SK-N-SH treated with all-trans-retinoic acid at 6 μM for 48 hours (cell line): ENCODE measurements around the gene FOXK1.

Source experiments
- ATAC-seq: fragments of 200-7000 bp; cut with Tn5 transposase; 3 replicates; pipeline ENCODE4 v1.9.1; 2020; ENCODE audit warnings: mild to moderate bottlenecking, moderate library complexity
- ARNTL ChIP-seq: fragments of 450-650 bp; formaldehyde crosslinking; IDR thresholded peaks from 2 replicates; pipeline ENCODE4 v1.5.0; 2020; ENCODE audit warnings: low read depth, mild to moderate bottlenecking, moderate library complexity, borderline replicate concordance
- BACH2 ChIP-seq: fragments of 250-450 bp; sonication (Bioruptor Pico); IDR thresholded peaks from 2 replicates; pipeline ENCODE4 v1.9.0; 2021; ENCODE audit warnings: mild to moderate bottlenecking, borderline replicate concordance
- CSDC2 ChIP-seq: fragments of 250-450 bp; sonication (Bioruptor Pico); IDR thresholded peaks from 2 replicates; pipeline ENCODE4 v1.5.0; 2020; ENCODE audit warnings: mild to moderate bottlenecking, moderate library complexity
- ESRRG ChIP-seq: fragments of 250-450 bp; sonication (Bioruptor Pico); IDR thresholded peaks from 2 replicates; pipeline ENCODE4 v1.6.1; 2021; ENCODE audit warnings: mild to moderate bottlenecking
- GLIS3 ChIP-seq: fragments of 250-450 bp; sonication (Bioruptor Pico); IDR thresholded peaks from 2 replicates; pipeline ENCODE4 v1.5.0; 2020; ENCODE audit warnings: mild to moderate bottlenecking, moderate library complexity
- ISL1 ChIP-seq: fragments of 250-450 bp; sonication (Bioruptor Pico); IDR thresholded peaks from 2 replicates; pipeline ENCODE4 v2.1.2; 2022; ENCODE audit warnings: mild to moderate bottlenecking, moderate library complexity
- PPARA ChIP-seq: fragments of 250-450 bp; sonication (Bioruptor Pico); IDR thresholded peaks from 2 replicates; pipeline ENCODE4 v1.5.0; 2020; ENCODE audit warnings: mild to moderate bottlenecking, borderline replicate concordance
- SNAI2 ChIP-seq: fragments of 250-450 bp; sonication (Bioruptor Pico); IDR thresholded peaks from 2 replicates; pipeline ENCODE4 v1.5.0; 2020; ENCODE audit warnings: mild to moderate bottlenecking, moderate library complexity
- TCF4 ChIP-seq: fragments of 250-450 bp; sonication (Bioruptor Pico); IDR thresholded peaks from 2 replicates; pipeline ENCODE4 v1.8.0; 2021; ENCODE audit warnings: mild to moderate bottlenecking, moderate library complexity, borderline replicate concordance
- TOX ChIP-seq: fragments of 250-450 bp; sonication (Bioruptor Pico); IDR thresholded peaks from 2 replicates; pipeline ENCODE4 v1.8.0; 2021; ENCODE audit warnings: mild to moderate bottlenecking, moderate library complexity, borderline replicate concordance
- ZC3H10 ChIP-seq: fragments of 250-450 bp; sonication (Bioruptor Pico); IDR thresholded peaks from 2 replicates; pipeline ENCODE4 v1.5.1; 2021; ENCODE audit warnings: mild to moderate bottlenecking, moderate library complexity
- ZFP3 ChIP-seq: fragments of 250-450 bp; sonication (Bioruptor Pico); IDR thresholded peaks from 2 replicates; pipeline ENCODE4 v1.5.0; 2020; ENCODE audit warnings: mild to moderate bottlenecking, moderate library complexity
- ZFP30 ChIP-seq: fragments of 450-650 bp; formaldehyde crosslinking; IDR thresholded peaks from 2 replicates; pipeline ENCODE4 v1.5.0; 2022; ENCODE audit warnings: mild to moderate bottlenecking, moderate library complexity
- ZNF565 ChIP-seq: fragments of 450-650 bp; formaldehyde crosslinking; conservative IDR thresholded peaks from 2 replicates; pipeline ENCODE4 v1.5.0; 2020; ENCODE audit warnings: low read depth, mild to moderate bottlenecking, moderate library complexity
- ZNF70 ChIP-seq: fragments of 450-650 bp; formaldehyde crosslinking; IDR thresholded peaks from 2 replicates; pipeline ENCODE4 v1.5.0; 2020; ENCODE audit warnings: mild to moderate bottlenecking, moderate library complexity
- TF ChIP-seq, protein P1 (sequence below): fragments of 250-450 bp; sonication (Bioruptor Pico); IDR thresholded peaks from 2 replicates; pipeline ENCODE4 v1.8.0; 2021; ENCODE audit warnings: low read depth, mild to moderate bottlenecking, moderate library complexity, borderline replicate concordance
- TF ChIP-seq, protein P2 (sequence below): fragments of 250-450 bp; sonication (Bioruptor Pico); IDR thresholded peaks from 2 replicates; pipeline ENCODE4 v1.5.1; 2021; ENCODE audit warnings: mild to moderate bottlenecking, moderate library complexity
- TF ChIP-seq, protein P3 (sequence below): fragments of 250-450 bp; sonication (Bioruptor Pico); IDR thresholded peaks from 2 replicates; pipeline ENCODE4 v1.5.1; 2020; ENCODE audit warnings: low read depth, mild to moderate bottlenecking, moderate library complexity
- TF ChIP-seq, protein P4 (sequence below): fragments of 250-450 bp; sonication (Bioruptor Pico); IDR thresholded peaks from 2 replicates; pipeline ENCODE4 v1.5.0; 2020; ENCODE audit warnings: mild to moderate bottlenecking, moderate library complexity

FOXK1 gene

DNA sequence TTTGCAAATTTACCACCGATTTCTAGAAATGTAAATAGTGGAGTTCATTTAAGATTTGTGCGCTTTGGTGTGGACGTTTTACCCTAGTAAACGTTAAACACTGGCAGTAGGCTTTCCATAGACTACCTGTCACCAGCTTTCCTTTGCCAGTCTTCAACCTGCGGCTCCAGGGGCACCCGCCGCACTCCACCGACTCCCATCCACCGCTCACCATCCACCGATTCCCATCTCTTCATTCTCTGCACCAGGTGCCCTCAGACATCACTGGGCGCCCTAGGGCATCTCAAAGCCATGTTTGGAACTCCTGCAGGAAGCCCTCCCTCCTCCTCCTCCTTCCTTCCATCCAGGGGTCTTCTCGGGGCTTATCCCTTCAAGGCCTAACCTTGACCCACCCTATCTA, 91.9 kb downstream of the FOXK1 start (continued):
- TF ChIP-seq, protein P1, sequence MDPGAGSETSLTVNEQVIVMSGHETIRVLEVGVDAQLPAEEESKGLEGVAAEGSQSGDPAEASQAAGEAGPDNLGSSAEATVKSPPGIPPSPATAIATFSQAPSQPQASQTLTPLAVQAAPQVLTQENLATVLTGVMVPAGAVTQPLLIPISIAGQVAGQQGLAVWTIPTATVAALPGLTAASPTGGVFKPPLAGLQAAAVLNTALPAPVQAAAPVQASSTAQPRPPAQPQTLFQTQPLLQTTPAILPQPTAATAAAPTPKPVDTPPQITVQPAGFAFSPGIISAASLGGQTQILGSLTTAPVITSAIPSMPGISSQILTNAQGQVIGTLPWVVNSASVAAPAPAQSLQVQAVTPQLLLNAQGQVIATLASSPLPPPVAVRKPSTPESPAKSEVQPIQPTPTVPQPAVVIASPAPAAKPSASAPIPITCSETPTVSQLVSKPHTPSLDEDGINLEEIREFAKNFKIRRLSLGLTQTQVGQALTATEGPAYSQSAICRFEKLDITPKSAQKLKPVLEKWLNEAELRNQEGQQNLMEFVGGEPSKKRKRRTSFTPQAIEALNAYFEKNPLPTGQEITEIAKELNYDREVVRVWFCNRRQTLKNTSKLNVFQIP (CRISPR knock-in tag): no peak
- no peak for TF ChIP-seq TCF4 (CRISPR knock-in tag)
- TF ChIP-seq, all 23 proteins: peak for 0

DNA sequence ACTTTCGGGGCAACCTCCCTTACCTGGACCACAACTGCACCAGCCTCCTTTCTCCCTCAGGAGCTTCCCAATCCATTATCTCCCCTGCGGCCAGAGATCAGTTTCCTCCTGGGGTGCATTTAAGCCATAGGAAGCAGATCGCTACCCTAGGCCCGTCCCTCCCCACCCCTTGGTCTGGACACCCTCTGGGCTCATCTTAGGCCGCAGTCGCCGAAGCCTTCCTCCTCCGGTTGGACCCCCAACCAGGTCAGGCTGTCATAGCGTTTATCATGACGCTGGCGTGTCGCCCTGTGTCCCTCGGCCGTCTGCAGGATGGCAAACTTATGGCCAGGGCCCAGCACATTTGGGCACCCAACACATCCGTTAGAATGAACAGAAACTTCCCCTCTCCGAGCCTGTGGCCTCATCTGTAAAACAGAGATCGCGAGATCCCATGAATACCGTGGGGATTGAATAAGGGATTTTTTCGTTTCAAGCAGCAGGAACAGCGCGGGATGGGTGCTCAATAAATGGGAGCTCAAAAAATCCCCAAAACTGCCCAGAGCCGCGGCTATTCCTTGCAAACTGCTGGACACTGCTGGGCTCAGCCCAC, 92.7 kb downstream of the FOXK1 start:
- no peak for TF ChIP-seq ISL1 (CRISPR knock-in tag)
- TF ChIP-seq TCF4 (CRISPR knock-in tag): no peak
- TF ChIP-seq ESRRG (CRISPR knock-in tag): no peak
- TF ChIP-seq ZC3H10: no peak
- no peak for TF ChIP-seq ZNF70
- TF ChIP-seq, protein P2, sequence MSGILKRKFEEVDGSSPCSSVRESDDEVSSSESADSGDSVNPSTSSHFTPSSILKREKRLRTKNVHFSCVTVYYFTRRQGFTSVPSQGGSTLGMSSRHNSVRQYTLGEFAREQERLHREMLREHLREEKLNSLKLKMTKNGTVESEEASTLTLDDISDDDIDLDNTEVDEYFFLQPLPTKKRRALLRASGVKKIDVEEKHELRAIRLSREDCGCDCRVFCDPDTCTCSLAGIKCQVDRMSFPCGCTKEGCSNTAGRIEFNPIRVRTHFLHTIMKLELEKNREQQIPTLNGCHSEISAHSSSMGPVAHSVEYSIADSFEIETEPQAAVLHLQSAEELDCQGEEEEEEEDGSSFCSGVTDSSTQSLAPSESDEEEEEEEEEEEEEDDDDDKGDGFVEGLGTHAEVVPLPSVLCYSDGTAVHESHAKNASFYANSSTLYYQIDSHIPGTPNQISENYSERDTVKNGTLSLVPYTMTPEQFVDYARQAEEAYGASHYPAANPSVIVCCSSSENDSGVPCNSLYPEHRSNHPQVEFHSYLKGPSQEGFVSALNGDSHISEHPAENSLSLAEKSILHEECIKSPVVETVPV (CRISPR knock-in tag): no peak
- TF ChIP-seq ZFP30 (CRISPR knock-in tag): no peak
- ATAC-seq: peak; percentile 77

DNA sequence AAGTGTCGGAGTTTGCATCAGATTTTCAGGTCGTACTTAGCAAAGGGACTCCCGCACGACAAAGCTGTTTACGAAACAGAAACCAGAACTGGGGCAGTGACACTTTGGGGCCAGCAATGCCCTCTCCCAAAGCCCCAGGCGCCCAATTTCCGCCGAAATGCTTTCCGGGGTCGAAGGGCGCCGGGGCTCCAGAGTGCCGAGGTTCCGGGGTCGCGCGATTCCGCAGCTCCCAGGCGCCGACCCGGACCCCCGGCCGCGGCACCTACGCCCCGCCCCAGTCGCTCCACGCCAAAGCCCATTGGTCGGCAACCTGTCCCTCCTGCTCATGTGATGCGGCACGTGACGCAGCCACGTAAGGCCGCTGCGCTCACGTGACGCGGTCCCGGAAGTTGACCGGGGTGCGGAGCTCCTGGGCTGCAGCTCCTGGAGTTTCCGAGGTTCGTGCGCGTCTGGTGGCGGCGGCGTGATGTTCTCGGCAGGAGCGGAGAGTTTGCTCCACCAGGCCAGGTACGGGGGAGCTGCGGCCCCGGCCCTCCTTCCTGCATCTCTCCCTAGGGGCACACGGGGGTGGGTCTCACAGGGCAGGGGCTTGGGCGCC, 93.3 kb downstream of the FOXK1 start, which contains the start of gene AP5Z1:
TSS of gene AP5Z1 (plus strand) at position 374 of the 598 bp plus-strand sequence. CDS start at position 467, 93 bp downstream.
- TF ChIP-seq TCF4 (CRISPR knock-in tag) (no peak), ZNF565 (CRISPR knock-in tag) (no peak), GLIS3 (CRISPR knock-in tag) (0 out of 2 replicates have a peak, but pooled peaks have one; percentile 49), ARNTL (CRISPR knock-in tag) (peak; percentile 67; the same call in 1 of the 2 replicates), BACH2 (no peak), CSDC2 (CRISPR knock-in tag) (0 out of 2 replicates have a peak, but pooled peaks have one; percentile 60)
- ATAC-seq: peak; percentile 96

DNA sequence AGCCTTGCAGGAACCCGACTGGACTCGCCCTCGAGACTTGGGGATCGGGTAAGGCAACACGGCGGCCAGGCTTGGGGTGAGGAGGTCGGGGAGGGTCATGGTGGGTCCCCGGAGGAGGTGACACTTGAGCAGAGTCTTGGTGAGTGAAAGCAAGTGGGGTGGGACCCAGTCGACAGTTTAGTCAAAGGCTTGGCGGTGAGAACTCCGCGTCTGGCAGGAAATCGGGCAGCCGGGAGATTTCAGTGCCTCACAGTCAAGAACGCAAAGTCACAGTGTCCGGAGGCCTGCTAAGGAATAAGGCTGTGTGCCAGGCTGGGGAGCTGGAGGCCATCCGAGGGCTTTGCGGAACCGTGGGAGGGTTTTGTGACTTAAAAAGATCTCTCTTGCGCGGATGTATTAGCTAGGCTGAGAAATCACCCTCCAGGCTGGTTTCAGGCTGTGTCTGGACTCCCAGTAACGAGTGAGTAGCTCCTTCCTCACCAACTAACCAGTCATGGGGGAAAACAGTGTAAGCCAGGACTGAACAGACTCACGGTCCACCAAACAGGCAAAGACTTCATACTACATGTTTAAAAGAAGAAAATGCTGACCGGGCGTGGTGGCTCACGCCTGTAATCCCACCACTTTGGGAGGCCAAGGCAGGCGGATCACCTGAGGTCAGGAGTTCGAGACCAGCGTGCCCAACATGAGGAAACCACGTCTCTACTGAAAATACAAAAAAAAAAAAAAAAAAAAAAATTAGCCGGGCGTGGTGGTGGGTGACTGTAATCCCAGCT, 93.9 kb downstream of the FOXK1 start:
- ATAC-seq: peak; percentile 29
- TF ChIP-seq PPARA (no peak), GLIS3 (CRISPR knock-in tag) (no peak)

DNA sequence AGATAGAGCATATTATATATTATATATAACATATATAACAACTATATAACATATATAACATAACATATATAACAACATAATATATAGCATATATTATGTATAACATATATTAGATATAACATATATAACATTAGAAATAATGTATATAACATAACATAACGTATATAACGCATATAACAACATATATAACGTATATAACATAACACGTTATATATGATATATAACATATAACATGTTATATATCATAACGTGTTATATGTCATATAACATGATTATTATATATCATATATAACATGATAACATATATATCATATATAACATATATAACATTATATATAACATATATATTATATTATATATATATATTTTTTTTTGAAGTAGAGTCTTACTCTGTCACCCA, 97.0 kb downstream of the FOXK1 start:
- ATAC-seq: no peak
- TF ChIP-seq, protein P1 (CRISPR knock-in tag): no peak
- TF ChIP-seq, protein P3, sequence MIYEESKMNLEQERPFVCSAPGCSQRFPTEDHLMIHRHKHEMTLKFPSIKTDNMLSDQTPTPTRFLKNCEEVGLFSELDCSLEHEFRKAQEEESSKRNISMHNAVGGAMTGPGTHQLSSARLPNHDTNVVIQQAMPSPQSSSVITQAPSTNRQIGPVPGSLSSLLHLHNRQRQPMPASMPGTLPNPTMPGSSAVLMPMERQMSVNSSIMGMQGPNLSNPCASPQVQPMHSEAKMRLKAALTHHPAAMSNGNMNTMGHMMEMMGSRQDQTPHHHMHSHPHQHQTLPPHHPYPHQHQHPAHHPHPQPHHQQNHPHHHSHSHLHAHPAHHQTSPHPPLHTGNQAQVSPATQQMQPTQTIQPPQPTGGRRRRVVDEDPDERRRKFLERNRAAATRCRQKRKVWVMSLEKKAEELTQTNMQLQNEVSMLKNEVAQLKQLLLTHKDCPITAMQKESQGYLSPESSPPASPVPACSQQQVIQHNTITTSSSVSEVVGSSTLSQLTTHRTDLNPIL (CRISPR knock-in tag): no peak
- TF ChIP-seq, protein P4, sequence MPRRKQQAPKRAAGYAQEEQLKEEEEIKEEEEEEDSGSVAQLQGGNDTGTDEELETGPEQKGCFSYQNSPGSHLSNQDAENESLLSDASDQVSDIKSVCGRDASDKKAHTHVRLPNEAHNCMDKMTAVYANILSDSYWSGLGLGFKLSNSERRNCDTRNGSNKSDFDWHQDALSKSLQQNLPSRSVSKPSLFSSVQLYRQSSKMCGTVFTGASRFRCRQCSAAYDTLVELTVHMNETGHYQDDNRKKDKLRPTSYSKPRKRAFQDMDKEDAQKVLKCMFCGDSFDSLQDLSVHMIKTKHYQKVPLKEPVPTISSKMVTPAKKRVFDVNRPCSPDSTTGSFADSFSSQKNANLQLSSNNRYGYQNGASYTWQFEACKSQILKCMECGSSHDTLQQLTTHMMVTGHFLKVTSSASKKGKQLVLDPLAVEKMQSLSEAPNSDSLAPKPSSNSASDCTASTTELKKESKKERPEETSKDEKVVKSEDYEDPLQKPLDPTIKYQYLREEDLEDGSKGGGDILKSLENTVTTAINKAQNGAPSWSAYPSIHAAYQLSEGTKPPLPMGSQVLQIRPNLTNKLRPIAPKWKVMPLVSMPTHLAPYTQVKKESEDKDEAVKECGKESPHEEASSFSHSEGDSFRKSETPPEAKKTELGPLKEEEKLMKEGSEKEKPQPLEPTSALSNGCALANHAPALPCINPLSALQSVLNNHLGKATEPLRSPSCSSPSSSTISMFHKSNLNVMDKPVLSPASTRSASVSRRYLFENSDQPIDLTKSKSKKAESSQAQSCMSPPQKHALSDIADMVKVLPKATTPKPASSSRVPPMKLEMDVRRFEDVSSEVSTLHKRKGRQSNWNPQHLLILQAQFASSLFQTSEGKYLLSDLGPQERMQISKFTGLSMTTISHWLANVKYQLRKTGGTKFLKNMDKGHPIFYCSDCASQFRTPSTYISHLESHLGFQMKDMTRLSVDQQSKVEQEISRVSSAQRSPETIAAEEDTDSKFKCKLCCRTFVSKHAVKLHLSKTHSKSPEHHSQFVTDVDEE (CRISPR knock-in tag): no peak
- TF ChIP-seq ZNF565 (CRISPR knock-in tag) (no peak), ARNTL (CRISPR knock-in tag) (no peak), ZC3H10 (no peak), SNAI2 (CRISPR knock-in tag) (no peak), ZFP3 (CRISPR knock-in tag) (no peak), PPARA (no peak), TOX (CRISPR knock-in tag) (no peak), CSDC2 (CRISPR knock-in tag) (no peak), TCF4 (CRISPR knock-in tag) (no peak)
- TF ChIP-seq, protein P2 (CRISPR knock-in tag): no peak
